ENCODE measurements around the gene TSPAN18.

The TSPAN18 gene

DNA sequence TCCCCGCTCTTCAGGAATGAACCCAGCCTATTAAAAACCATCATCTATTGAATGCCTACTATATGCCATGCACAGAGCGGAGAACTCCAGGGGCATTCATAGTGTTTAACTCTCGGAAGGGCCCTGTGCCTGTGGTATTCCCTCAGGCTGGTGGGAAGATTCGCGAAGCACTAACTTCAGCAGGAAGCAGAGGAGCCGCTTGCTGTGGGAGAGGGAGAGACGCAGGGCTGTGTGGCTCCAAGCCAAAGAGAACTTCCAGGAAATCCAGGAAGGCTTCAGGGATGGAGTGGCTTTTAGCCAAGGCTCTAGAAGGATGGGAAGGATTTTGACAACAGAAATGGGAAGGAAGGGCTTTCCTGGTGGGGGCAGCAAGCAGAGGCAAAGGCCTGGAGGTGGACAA, 120.1 kb downstream of the TSPAN18 start:
- no peak for DNase-seq (ENCODE audit: extremely low read depth, insufficient read length)
- no peak for TF ChIP-seq CTCF (IDR thresholded peaks at IDR 0.05; ENCODE audit: insufficient read depth, low read length, poor library complexity, severe bottlenecking)
- no peak overlapping the region for H3K4me3 ChIP-seq (replicated peaks; ENCODE audit: low read depth, low read length)
- H3K36me3 ChIP-seq (ENCODE audit: control insufficient read depth, insufficient read depth, low read length), result no peaks in the 10 kb centered on the region
- peaks cover 1% of the 10 kb centered on the region for H3K27me3 ChIP-seq (replicated peaks; ENCODE audit: control insufficient read depth, insufficient read depth, low read length)

- peaks cover 1% of the 10 kb centered on the region for H3K27me3 ChIP-seq (replicated peaks; ENCODE audit: control insufficient read depth, insufficient read depth, low read length)
- H3K36me3 ChIP-seq (ENCODE audit: control insufficient read depth, insufficient read depth, low read length), result no peaks in the 10 kb centered on the region
- TF ChIP-seq CTCF (IDR thresholded peaks at IDR 0.05; ENCODE audit: insufficient read depth, low read length, poor library complexity, severe bottlenecking), result no peak
- no peak for DNase-seq (ENCODE audit: extremely low read depth, insufficient read length)
- H3K4me3 ChIP-seq (replicated peaks; ENCODE audit: low read depth, low read length), result no peak overlapping the region
These were observed 120.6 kb downstream of the TSPAN18 start for GRCh38 chr11:44847316-44847715.

- DNase-seq (ENCODE audit: extremely low read depth, insufficient read length), result no peak
- no peaks in the 10 kb centered on the region for H3K36me3 ChIP-seq (ENCODE audit: control insufficient read depth, insufficient read depth, low read length)
- peaks cover 1% of the 10 kb centered on the region for H3K27me3 ChIP-seq (replicated peaks; ENCODE audit: control insufficient read depth, insufficient read depth, low read length)
- H3K4me3 ChIP-seq (replicated peaks; ENCODE audit: low read depth, low read length), result no peak overlapping the region
- no peak for TF ChIP-seq CTCF (IDR thresholded peaks at IDR 0.05; ENCODE audit: insufficient read depth, low read length, poor library complexity, severe bottlenecking)
These were observed 121.6 kb downstream of the TSPAN18 start for GRCh38 chr11:44848203-44848962.

- Histone ChIP-seq H3K36me3 (ENCODE audit: control insufficient read depth, insufficient read depth, low read length) (no peaks in the 10 kb centered on the region), H3K27me3 (replicated peaks; ENCODE audit: control insufficient read depth, insufficient read depth, low read length) (peaks cover 1% of the 10 kb centered on the region), H3K4me3 (replicated peaks; ENCODE audit: low read depth, low read length) (no peak overlapping the region)
- no peak for DNase-seq (ENCODE audit: extremely low read depth, insufficient read length)
- TF ChIP-seq CTCF (IDR thresholded peaks at IDR 0.05; ENCODE audit: insufficient read depth, low read length, poor library complexity, severe bottlenecking), result no peak
These were observed 122.2 kb downstream of the TSPAN18 start for GRCh38 chr11:44848963-44849350.

GRCh38 chr11:44849424-44849823, 122.7 kb downstream of the TSPAN18 start:
- TF ChIP-seq CTCF (IDR thresholded peaks at IDR 0.05; ENCODE audit: insufficient read depth, low read length, poor library complexity, severe bottlenecking), result no peak
- Histone ChIP-seq H3K4me3 (replicated peaks; ENCODE audit: low read depth, low read length) (no peak overlapping the region), H3K27me3 (replicated peaks; ENCODE audit: control insufficient read depth, insufficient read depth, low read length) (peaks cover 1% of the 10 kb centered on the region), H3K36me3 (ENCODE audit: control insufficient read depth, insufficient read depth, low read length) (no peaks in the 10 kb centered on the region)
- DNase-seq (ENCODE audit: extremely low read depth, insufficient read length), result no peak

GRCh38 chr11:44849922-44850321, 123.2 kb downstream of the TSPAN18 start:
- DNase-seq (ENCODE audit: extremely low read depth, insufficient read length), result no peak
- Histone ChIP-seq H3K4me3 (replicated peaks; ENCODE audit: low read depth, low read length) (no peak overlapping the region), H3K27me3 (replicated peaks; ENCODE audit: control insufficient read depth, insufficient read depth, low read length) (peaks cover 1% of the 10 kb centered on the region), H3K36me3 (ENCODE audit: control insufficient read depth, insufficient read depth, low read length) (no peaks in the 10 kb centered on the region)
- no peak for TF ChIP-seq CTCF (IDR thresholded peaks at IDR 0.05; ENCODE audit: insufficient read depth, low read length, poor library complexity, severe bottlenecking)

Measured in GM06990 (cell line).